ENCODE measurements around the gene ADAMTSL2. TPM values are rescaled to one million over a fixed set of nuclear protein-coding genes. Genes with fewer than 3 reads are reported as not detected.

Gene ADAMTSL2
- total RNA-seq, 1 experiment from 2014 or later = not detected

DNA sequence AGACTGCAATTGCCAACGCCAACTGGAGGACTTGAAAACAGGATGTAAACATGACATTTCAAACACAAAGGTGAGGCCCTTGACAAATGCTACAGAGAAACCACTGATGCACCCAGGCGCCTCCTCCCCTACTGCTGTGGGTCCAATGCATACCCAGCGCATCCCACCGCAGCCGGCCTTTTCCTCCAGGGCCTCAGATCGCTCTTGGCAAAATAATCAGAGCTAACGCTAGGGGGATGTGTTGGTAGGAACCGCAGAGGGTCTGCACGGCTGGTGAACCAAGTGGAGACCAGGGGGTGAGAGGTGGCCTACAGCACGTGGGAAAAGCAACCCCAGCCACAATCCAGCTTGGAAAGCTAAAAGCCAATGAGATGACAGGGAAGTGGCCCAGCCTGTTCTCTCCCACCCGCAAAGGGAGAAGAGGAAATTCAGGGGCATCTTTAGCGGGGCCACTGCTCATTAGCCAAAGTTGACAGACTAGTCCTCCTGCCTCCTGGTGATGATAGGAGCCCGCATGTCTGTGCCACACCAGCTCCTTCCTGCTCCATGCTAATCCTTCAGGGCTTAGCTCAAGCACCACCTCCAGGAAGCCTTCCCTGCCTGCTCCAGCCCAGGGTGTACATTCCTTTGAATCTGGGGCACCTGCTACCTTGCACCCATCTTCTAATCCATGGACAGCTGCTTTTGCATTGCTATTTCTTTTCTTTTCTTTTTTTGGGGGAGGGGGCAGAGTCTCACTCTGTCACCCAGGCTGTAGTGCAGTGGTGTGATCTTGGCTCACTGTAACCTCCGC is 68.8 kb downstream of the ADAMTSL2 start:
- DNase-seq (ENCODE audit: low read depth) = no peak

DNA sequence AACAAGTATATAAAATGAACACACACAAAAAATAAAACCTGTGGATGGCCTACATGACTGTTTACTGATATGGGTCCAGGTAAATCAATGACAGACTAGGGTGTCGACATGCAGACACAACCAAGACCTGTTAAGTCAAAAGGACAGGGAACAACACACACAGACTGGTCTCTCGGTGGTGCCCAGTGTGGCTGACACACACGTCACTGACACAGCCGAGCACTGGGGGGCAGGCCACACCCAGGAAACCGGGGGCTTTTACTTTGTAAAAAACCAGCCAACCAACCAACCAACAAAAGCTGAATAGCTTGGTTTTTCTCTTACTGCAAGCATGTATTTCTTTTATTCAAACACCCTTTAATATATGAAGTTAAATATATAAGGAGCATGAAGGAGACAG is 69.7 kb downstream of the ADAMTSL2 start:
- DNase-seq (ENCODE audit: low read depth) = no peak

DNA sequence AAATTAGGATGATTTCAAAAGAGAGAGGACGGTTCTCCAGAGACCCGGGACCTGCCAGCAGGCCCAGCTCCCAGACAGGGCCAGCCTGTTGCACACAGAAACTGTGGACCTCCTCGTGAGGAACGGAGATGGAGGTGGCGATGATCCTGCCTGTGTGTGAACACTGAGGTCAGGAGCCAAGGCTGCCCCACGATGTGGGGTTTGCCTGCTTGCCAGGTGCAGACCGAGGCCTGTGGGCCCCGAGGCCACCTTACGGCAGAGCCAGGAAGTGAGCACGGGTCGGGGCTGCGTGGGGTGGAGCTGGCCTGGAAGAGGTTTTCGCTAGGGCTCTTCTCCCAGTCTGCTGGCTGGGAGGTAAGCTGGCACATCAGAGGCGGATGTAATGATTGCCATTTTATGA is 70.4 kb downstream of the ADAMTSL2 start:
- DNase-seq (ENCODE audit: low read depth) = no peak

DNA sequence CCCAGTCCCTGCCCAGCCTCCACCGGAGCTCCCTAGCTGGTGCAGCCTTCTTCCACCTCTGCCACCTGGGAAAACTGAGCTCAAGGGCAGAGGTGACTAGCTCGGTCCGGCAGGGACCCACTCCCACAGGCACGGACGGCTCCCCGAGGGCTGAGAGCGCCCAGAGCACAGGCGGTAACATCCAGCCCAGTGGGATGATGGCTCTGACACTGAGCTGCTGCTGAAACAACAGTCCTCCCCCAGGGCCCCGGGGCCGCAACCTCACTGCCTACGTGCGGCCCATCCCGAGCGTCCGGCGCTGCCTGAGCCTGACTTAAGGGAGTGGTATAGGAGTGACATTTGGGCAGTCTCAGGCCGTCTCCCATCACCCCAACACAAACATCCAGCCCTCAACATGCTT is 70.9 kb downstream of the ADAMTSL2 start:
- no peak for DNase-seq (ENCODE audit: low read depth)

DNA sequence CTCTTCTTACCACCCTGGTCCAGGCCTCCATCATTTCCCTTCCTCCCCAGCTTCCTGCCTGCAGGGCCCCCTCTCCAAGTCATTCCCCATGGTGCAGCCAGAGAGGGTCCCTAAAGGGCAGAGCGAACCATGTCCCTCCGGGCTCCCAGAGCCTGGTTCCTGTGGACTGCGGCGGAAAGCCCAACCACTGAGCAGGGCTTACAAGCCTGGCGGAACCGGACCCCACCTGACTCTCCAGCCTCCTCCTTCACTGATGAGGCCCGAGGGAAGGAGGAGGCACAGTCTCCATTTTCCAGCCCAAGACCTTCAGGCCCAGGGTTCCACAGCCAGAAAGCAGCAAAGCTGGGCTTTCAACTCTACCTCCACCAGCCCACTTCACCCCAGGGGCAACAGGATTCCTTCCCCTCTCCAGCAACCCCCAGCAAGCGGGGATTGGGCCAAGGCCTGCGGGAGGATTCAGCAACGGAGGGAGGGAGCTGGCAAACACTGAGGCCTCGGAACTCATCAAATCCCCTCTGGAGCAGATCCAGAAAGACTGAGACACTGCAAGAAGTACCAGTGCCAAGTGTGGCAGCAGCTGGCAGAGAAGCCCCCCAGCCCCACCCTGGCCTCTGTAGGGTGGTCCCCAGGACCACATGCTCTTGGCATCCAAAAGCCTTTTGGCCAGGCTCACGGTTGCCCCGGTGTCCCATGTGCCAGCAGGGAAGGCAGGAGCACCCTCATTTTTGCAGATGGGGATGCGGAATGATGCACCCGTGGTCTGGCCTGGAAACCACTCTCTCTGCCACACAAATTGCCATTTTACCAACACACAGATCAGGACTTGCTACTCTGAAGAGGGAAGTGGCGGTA is 71.6 kb downstream of the ADAMTSL2 start:
- no peak for DNase-seq (ENCODE audit: low read depth)

DNA sequence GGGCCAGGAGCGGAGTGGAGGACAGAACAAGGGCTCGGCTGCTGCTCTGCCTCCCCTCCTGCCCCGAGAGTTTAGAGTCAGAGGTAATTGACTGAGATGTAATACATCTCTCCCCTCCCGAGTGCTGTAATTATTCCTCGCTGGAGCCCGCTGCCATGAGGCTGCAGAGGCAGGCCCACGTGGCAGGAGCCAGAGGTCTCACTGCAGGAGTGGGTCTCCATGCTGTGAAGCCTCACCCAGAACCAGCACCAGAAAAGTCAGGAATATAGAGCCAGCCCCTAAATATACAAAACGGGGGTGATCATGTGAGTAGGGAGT is 72.2 kb downstream of the ADAMTSL2 start:
- DNase-seq (ENCODE audit: low read depth) = no peak

DNA sequence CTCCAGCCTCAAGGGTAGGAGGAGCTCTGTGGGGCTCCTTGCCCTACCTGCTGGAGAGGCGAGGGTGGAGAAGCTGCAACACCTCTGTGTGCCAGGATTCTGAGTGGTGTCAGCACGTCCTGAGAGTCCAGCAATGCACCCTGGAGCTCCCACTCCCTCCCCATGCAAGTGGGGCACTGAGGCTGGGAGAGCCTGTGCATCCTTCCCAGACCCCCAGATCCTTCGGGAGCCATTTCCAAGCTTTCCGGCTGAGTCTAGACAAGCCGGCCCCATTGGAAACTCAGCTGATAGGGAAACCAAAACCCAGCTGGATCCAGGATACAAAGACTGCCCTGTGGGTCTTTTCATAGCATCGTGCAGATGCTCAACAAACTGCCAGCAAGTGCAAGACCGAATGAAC is 72.9 kb downstream of the ADAMTSL2 start:
- no peak for DNase-seq (ENCODE audit: low read depth)

DNA sequence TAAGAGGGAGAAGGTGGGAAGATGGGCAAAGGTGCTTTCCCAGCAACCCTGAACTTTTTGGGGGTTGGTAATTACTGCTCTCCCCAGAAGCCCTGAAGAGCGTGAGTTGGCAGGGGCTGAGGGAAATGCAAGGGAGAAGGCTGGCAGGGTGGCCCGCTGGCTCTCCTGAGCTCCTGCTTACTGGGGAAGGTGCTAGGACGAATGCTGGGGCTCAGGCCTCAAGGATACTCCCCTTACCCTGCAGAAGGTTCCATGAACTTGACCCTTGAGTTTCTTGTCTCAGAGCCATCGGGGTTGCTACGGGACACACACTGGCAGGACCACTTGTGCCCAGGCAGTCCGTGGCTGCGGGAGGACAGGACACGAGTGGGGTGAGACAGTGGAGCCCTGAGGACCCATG is 73.5 kb downstream of the ADAMTSL2 start:
- no peak for DNase-seq (ENCODE audit: low read depth)

DNA sequence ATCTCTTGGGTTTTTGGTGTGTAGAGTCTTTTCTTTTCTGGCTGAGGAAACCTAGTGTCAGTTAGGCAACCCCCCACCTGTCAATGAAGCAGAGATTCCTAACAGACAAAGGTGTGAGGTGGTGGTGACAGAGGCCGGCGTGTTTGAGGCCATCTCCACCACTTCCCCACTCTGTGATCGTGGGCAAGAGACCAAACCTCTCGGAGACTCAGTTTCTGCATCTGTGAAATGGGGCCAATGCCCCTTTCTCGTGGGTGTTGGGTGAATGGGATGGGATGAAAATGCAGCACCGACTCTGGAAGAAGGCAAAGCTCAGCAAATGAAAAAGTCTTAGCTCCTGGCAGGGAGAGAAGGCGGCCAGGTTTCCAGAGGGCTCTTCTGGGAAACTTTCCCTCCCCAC is 73.9 kb downstream of the ADAMTSL2 start:
- DNase-seq (ENCODE audit: low read depth) = no peak

DNA sequence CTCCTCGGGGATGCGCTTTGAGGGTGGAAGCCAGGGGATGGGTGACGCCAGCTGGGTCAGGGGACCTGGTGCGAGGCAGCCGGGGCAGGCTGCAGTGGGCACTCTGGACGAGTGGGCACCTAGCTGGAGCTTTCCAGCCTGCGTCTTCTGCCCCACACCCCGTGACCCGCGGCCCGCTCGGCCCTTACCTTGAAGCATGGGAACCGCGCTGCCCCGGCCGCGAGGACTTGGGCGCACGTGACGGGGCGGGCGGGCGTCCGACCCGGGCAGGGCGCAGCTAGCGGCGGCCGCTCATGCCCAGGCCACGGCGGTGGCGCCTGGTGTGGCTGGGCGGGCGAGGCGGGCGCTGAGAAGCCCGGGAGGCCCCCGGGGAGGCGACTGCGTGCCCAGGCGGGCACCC is 74.4 kb downstream of the ADAMTSL2 start:
- DNase-seq (ENCODE audit: low read depth) = no peak

DNA sequence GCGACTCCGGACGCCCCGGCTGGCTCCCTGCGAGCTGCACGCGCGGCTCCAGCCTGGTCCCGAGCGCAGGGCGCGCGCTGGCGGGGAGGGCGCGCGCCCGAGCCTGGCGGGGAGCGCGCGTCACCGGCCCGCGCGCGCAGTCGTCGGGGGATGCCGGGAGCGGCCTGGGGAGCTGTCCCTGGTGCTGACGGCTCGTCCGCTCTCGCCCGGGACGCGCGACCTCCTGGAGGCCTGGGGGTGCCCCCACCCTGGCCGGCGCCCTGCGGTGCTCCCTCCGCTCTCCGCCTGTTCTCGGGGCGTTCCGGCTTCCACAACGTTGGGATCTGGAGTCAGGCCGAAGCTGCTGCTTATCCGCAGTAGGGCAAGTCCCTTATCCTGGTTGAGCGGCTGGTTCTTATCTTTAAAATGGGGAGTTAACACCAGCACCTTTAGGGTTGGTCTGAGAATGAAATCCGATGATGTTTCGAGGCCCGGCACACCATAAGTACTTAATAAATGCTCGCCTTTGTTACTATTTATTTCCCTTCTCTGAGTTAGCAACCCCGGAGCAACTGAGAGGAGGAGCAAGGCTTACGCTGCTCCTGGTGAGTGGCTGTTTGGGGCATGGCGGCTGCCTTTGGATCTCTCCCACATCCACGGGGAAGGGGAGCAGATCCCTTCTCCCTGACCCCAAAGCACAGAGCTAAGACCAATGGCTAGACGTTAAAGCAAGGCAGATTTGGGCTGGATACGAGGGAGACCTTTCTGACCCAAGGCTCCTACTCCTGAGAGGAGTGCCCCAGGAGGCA is 75.0 kb downstream of the ADAMTSL2 start, which contains the start of gene FAM163B:
FAM163B (minus strand) TSS at position 79 of the 788 bp plus-strand sequence. CDS start 29,166 bp downstream, outside the sequence.
- no peak for DNase-seq (ENCODE audit: low read depth)

DNA sequence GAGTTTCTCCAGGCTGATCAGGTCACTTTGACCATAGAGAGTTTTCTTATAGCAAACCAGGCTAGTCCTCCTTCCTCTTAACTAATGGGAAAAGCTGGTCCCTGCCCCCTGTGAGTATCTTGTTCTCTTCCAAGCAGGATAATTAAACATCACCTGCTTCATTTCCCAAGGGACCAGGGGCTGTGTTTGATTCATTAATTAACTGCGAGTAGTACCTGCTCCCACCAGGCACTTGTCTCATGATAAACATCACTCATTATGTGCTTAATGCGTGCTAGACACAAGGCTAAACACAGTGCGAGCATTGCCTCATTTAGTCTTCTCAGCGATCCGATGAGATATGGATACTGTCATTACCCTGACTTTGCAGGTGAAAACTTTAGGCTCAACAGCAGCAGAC is 76.3 kb downstream of the ADAMTSL2 start:
- DNase-seq (ENCODE audit: low read depth) = no peak

DNA sequence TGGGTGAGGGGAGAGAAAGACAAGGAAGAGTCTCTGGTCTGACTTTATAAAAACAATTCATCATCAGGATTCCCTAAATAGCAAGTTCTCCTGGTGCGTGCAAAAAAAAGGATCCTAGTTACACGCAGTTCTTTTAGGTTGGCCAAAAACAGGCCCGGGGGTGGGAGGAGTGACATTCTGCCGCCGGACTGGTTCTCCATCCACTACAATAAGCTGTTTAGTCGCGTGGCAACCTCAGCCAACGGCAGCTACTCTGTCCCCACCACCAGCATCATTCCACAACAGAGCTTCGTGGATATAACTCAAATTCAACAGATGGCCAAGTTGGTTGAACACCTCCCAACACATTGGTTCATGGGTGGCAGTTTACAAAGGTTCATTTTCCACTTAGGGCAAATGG is 77.5 kb downstream of the ADAMTSL2 start:
- no peak for DNase-seq (ENCODE audit: low read depth)

DNA sequence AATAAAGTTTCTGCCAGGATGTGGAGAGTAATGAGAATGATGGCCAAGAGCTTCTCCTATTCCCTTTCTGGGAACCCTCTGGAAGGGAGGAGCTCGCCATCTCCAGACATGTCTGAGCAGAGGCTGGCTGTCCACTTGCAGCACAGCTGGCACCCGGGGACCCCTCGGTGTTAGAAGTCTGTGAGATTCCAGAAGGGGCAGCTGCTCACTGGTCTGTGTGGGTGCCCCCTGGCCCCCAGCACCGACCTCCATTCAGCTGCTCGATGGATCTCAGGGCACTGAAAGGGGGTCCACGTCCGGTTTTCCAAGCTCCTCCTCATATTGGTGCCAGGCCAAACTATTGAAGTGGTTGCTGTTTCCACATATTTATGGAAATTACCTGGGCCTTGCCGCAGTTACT is 78.3 kb downstream of the ADAMTSL2 start:
- no peak for DNase-seq (ENCODE audit: low read depth)

DNA sequence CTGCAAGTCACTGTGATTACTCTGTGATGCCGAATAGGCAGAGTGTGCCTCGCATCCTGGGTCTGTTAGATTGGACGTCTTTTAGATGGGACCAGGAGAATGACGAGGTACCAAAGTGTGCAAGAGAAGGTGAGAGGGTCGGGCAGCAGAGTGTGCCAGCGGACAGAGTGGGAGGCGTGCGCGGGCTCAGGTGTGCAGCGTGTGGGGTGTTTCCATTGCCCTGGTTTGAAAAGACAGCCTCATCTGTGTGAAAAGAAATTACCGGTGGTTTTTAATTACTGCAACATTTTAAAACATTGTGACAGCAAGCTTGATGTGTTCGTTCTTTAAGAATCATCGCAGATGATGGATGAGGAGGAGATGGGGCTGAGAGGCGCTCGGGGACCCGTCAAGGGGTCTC is 78.9 kb downstream of the ADAMTSL2 start:
- no peak for DNase-seq (ENCODE audit: low read depth)

DNA sequence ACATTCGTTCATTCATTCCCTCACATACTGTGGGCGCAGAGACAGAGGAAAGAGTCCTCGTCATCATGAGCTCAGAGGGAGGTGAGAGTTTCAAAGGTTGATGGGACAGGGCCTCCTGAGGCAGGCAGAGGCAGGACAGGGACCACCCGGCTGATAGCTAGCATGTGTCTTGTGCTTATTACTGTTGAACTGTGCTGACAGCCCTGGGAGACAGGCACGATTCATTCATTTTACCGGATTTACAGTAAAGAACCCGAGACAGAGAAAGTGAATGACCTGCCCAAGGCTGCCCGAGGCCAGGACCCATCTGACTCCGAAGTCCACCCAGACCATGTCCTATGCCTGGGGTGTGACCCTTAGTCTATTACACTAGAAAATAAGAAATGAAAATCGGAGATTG is 79.6 kb downstream of the ADAMTSL2 start:
- DNase-seq (ENCODE audit: low read depth) = no peak

DNA sequence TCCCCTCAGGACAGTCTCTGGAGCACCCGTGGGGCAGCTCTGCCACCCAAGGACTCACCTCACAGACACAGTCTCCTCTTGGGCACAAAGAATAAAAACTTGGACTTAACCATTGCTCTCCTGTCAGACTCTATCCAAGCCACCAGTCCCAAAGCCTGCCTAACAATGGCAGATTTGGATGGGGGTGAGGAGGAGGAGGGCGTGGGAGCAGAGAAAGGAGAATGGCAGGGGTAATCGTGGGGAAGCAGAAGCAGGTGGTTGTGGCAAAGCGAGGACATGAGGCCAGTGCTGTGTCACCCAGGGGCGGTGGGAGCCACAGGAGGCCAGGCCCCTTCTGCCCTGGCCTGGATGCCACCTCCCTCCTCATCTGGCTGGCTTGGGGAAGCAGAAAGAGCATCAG is 80.2 kb downstream of the ADAMTSL2 start:
- no peak for DNase-seq (ENCODE audit: low read depth)

DNA sequence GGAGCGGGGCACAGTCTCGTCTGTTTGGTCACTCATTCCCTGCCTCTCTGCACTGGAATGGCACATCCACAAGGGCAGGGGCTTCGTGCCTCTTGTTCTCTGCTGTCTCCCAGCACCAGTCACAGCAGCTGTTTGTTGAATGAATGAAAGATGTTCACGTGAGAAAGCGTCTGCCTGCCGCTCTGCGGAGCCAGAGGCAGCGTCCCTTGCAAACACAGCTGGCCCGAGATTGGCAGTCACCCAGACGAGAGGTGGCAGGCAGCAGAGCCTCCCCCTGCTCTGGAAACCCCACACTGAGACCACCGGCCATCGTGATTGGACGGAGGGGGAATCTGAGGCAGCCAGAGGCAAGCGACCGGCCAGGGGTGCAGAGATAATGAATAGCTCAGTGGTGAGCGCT is 80.7 kb downstream of the ADAMTSL2 start:
- no peak for DNase-seq (ENCODE audit: low read depth)

DNA sequence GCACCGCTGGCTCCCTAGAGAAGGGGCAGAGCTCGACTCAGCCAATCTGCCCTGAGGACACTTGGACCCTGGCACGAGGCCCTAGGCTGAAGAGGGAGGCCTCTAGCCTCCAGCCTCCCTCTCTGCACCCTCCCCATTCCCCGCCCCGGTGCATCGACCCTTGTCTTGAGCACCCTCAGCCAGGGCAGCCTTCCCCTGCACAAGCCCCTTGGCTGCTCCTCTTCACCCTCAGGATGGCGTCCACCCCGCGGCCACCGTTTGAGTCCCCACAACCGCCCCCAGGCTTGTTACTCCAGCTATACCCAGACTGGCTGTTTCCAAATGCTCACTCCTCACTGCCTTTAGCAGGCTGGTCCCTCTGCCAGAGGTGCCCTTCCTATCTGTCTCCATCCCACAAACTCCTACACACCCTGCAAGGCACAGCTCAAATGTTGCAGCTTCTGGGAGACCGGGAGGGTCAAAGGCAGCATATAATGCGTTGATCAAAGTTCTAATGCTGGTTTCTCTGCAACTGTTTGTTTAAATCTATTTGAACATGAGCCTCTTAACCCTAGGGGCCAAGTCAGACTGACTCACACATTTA is 81.2 kb downstream of the ADAMTSL2 start:
- no peak for DNase-seq (ENCODE audit: low read depth)

DNA sequence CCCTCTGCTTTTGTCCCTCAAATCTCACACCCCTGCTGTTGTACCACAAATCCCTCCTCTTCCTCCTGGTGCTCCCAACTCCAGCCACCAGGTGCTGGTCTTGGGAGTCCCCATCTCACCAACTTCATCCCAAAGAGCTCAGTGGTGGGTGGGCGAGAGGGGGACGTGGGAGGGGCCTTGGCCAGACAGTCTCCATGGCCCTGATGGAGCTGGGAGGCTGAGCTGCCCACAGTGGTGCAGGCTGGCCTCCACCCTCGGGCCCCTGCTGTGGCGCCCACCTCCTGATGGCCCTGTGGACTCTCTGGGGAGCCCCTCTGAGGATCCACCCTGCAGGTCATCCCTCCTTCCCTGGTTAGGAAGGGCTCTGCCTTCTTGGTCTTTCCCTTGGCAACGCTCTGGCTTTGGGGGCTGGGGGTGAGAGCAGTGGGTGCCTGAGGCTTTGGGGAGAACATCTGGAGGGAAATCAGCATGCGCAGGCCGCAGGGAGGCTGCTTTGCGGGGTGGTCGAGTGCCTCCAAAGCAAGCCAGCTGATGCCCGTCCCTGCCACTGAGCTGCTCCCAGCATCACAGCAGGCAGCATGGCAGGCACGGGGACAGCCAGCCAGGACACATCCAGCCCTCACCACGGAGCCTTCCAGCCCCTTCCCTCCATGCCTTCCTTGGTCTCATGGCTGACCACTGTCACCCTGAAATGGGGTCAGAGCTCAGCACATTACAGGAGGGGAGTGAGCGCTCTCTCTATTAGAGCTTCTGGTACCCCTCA is 82.3 kb downstream of the ADAMTSL2 start:
- no peak for DNase-seq (ENCODE audit: low read depth)

DNA sequence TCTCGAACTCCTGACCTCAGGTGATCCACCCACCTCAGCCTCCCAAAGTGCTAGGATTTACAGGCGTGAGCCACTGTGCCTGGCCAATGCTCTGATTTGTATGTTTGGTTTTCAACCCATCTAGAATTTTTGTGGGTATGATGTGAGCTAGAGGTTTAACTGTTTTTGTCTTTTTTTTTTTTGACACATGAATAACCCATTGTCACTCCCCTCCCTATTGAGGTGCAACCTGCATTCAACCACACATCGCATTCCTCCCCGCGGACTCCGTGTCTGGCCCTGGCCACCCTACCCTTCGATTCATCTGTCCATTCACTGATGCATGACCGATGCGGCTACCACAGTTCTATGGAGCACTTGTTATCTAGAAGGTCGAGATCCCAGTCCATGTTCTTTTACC is 84.2 kb downstream of the ADAMTSL2 start:
- no peak for DNase-seq (ENCODE audit: low read depth)
